ENCODE data around the gene PTPRN2.
"Not testable (repeated sequence)": the region's sequence is repeated elsewhere in the genome, so short reads cannot be mapped to it uniquely, and the experiment has no call there.

PTPRN2 gene

GRCh38 chr7:157603005-157603404 is 984.6 kb downstream of the PTPRN2 start:
- no peak for DNase-seq (ENCODE audit: low read depth)

DNA sequence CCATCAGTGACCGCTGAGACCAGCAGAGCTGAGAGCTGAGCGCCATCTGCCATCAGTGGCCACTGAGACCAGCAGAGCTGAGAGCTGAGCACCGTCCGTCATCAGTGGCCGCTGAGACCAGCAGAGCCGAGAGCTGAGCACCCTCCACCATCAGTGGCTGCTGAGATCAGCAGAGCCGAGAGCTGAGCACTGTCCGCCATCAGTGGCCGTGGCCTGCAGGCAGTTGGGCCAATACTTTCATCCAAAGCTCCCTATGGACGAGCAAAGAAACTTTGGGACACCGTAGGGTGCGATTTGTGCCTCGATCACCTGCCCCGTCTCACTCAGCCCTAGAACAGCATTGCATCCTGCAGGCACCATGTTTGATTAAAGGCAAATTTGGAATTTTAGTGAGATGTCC is 985.0 kb downstream of the PTPRN2 start:
- no peak for DNase-seq (ENCODE audit: low read depth)

GRCh38 chr7:157602156-157602555 is 985.5 kb downstream of the PTPRN2 start:
- no peak for DNase-seq (ENCODE audit: low read depth)

DNA sequence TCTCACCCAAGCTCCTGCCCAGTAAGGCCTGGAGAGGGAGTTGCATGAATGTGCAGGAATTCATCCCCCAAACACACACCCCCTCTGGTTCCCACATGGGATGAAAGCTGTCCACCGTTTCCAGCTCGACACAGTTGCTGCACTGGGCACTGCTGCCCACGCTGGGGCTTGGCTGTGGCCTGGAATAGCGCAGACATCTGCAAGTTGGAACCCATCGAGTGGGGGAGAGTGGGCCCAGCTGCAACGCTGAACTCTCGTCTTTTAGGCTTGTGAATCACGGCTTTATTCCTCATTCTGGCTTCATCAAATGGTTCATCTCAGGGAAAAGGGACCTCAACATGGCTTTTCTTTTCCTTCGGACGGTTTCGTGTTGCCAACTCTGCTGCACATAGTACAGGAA is 986.1 kb downstream of the PTPRN2 start:
- DNase-seq (ENCODE audit: low read depth) = no peak

DNA sequence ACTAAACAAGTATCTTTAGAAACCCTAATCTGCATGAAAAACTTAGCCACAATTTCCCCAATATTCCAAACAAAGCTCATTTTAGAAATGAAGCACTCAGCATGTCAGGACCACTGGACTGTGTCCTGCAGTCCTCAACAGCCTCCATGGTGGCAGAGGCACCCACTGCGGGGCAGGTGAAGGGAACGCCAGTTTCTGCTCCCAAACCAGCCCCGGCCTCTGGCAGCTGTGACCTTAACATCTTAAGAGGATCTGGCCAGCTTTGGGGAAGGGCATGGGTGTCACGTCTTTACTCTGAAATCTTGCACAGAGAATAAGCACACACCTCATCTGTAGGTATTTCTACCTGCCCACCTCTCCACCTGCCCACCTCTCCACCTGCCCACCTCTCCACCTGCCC is 988.1 kb downstream of the PTPRN2 start:
- DNase-seq (ENCODE audit: low read depth) = no peak

- no peak for DNase-seq (ENCODE audit: low read depth)
Measured at GRCh38 chr7:157597562-157597961, 990.1 kb downstream of the PTPRN2 start.

DNA sequence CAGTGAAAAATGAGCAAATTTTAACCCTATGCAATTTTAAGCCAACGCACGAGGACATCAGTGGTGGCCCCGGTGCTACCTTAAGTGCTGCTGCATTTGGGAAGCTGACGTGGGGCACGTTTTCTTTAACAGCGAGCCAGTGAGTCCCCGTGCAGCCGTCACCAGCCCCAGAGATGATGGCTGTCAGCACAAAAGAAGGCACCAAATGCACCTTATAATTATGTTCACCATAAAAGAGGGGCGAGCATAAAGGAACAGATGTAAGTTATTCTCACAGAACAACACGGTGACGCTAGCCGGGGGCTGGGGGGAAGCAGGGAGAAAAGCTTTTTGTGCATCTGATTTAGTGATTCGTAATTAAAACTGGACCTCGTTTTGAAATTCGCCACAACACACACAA is 990.7 kb downstream of the PTPRN2 start:
- no peak for DNase-seq (ENCODE audit: low read depth)

- DNase-seq (ENCODE audit: low read depth) = no peak
Measured at GRCh38 chr7:157596471-157596870, 991.2 kb downstream of the PTPRN2 start.

GRCh38 chr7:157596026-157596425 is 991.6 kb downstream of the PTPRN2 start:
- no peak for DNase-seq (ENCODE audit: low read depth)

GRCh38 chr7:157595086-157595855 is 992.4 kb downstream of the PTPRN2 start:
- DNase-seq (ENCODE audit: low read depth) = no peak

- no peak for DNase-seq (ENCODE audit: low read depth)
Measured at GRCh38 chr7:157594306-157594705, 993.3 kb downstream of the PTPRN2 start.

DNA sequence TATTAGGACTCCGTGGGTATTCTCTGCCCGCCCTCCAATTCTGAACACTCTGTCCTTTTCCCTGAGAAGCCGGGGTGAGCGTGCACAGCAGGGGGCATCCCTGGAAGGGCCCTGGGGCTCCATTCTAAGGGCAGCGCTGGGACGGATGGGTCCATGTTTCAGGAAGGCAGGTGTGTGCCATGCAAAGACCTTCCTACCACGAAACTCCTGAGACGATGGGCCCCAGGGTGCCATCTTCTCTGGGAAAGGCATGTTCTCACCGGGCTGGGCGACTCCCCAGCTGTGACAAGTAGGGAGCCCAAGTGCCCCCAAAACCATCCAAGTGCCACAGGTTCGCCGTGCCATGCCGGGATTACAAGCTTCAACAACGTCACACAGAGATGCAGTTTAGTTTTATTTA is 994.1 kb downstream of the PTPRN2 start:
- no peak for DNase-seq (ENCODE audit: low read depth)

DNA sequence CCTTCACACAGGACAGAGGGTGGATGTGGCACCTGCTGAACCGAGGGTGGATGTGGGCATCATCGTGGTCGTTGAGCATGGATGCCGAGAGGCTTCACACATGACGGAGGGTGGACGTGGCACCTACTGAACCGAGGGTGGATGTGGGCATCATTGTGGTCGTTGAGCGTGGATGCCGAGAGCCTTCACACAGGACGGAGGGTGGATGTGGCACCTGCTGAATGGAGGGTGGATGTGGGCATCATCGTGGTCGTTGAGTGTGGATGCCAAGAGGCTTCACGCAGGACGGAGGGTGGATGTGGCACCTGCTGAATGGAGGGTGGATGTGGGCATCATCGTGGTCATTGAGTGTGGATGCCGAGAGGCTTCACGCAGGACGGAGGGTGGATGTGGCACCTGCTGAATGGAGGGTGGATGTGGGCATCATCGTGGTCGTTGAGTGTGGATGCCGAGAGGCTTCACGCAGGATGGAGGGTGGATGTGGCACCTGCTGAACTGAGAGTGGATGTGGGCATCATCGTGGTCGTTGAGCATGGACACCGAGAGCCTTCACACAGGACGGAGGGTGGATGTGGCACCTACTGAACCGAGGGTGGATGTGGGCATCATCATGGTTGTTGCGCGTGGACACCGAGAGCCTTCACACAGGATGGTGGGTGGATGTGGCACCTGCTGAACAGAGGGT is 994.8 kb downstream of the PTPRN2 start:
- not testable (repeated sequence) for DNase-seq (ENCODE audit: low read depth)

- no peak for DNase-seq (ENCODE audit: low read depth)
Measured at GRCh38 chr7:157590526-157590925, 997.1 kb downstream of the PTPRN2 start.

GRCh38 chr7:157589680-157590079 is 997.9 kb downstream of the PTPRN2 start:
- DNase-seq (ENCODE audit: low read depth) = no peak

DNA sequence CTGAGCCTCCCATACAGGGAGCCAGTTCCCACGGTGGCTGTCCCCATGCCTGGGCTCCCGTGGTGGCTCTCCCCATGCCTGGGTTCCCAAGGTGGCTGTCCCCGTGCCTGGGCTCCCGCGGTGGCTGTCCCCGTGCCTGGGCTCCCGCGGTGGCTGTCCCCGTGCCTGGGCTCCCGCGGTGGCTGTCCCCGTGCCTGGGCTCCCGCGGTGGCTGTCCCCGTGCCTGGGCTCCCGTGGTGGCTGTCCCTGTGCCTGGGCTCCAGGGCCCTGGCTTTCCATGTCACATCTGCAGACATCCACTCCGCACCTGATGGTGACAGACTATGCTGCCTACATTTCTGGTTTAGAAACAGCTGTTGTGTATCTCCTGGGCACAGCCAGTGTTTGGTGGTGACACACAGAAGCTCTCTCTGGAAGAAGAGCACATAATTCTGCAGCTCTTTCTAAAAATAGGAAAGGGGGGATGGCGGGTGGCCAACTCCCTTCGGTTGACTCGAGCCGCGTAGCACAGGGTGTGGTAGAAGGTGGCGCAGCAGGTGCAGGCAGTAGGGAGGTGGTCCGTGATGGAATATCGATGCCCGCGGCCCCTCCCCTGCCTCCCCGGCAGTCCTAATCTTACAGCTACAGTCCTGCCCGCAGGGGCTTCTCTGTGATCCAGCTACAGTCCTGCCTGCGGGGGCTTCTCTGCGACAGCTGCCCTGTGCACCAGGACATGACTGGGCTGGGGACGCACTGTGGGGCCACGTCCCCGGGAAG is 999.6 kb downstream of the PTPRN2 start:
- DNase-seq (ENCODE audit: low read depth) = no peak

- no peak for DNase-seq (ENCODE audit: low read depth)
Measured at GRCh38 chr7:157587051-157587804, 1000.4 kb downstream of the PTPRN2 start.

DNA sequence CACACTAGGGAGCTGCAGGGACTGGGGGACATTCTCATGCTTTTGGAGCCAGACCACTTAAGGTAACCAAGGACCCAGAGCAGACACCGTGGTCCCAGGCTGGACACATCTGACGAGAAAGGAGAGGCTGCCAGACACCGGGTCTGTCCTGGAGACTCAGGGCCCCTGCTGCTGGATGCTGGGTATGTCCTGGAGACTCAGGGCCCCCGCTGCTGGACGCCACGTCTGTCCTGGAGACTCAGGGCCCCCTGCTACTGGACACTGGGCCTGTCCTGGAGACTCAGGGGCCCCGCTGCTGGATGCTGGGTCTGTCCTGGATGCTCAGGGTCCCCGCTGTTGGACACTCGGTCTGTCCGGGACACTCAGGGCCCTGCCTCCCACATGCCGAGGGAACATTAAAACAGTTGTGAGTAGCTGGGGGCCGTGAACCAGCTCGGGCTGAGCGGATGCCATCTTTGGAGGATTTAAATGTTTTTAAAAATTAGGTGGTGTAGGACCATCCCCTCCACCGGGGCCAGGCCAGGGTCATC is 1001.1 kb downstream of the PTPRN2 start:
- no peak for DNase-seq (ENCODE audit: low read depth)

GRCh38 chr7:157585113-157585861 is 1002.3 kb downstream of the PTPRN2 start:
- no peak for DNase-seq (ENCODE audit: low read depth)

- DNase-seq (ENCODE audit: low read depth) = no peak
Measured at GRCh38 chr7:157584420-157584819, 1003.2 kb downstream of the PTPRN2 start.

DNA sequence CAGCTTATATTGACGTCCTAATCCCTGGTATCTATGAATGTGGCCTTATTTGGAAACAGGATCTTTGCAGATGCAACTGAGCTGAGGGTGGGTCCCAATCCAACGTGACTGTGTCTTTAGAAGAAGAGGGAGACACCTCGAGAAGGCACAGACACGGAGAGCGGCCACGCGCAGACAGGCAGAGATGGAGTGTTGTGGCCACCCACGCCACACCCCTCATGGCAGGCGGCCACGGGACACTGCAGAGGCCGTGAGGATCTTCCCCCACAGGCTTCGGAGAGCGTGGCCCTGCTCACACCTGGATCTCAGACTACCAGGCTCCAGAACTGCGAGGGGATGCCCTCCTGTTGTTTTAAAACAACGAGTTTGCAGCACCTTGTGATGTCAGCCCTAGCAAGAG is 1005.9 kb downstream of the PTPRN2 start:
- DNase-seq (ENCODE audit: low read depth) = no peak

Data from stimulated activated CD8-positive, alpha-beta memory T cell treated with anti-CD3 and anti-CD28 coated beads, Interleukin-15, amount 100 ng/mL, for 24 hours (primary cell).